GM12865 (cell line): ENCODE data around the gene CELF4.
A peak's percentile ranks its signal among the peaks of the same experiment; 100 is the strongest.

Experiments
- DNase-seq: peaks from one replicate; pipeline ENCODE4 v3.0.0; 2010; ENCODE audit warnings: low read depth
- H3K4me3 ChIP-seq: 2 replicates; pipeline ENCODE4 v1.5.1; 2011; ENCODE audit warnings: mild to moderate bottlenecking, low read depth, low read length, control low read depth
- CTCF ChIP-seq: IDR thresholded peaks from 2 replicates; pipeline ENCODE4 v1.5.1; 2011; ENCODE audit warnings: low read length, control low read depth, low read depth, inconsistent platforms; ENCODE audit not compliant: insufficient read depth; ENCODE audit errors: missing control alignments

The CELF4 gene

DNA sequence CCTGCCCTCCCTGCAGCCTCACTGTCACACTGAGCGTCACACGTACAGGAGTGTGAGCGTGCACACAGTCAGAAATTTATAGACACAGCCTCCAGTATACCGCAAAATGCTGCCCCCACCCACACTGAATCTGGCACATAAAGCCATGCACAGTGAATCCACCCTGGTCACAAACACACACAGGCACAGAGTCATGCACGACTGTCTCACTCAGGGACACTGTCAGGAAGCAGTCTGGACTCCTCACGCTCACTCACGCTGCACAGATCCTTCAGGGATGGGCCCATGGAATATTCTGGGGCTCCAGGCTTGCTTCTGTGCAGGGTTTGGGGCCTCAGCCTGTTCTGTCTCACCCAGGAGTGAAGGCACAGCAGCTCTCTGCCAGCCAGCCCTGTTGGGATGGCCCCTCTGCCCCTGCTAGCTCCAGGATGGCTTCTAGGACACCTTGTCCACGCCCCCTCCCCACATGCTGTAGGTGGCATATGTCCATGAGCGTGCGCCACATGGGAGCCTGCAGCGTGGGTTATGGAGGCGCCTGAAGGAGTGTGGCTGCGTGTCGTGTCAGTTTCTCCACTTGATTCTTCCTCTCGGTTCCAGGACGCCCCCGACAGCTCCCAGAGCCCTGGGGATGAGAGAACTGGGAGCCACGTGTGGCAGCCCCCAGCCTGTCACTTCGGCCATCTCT, 175.8 kb downstream of the CELF4 start:
- DNase-seq, result no peak
- TF ChIP-seq CTCF, result no peak
- no peak overlapping the region for H3K4me3 ChIP-seq

- no peak for DNase-seq
- H3K4me3 ChIP-seq, result no peak overlapping the region
- no peak for TF ChIP-seq CTCF
Observed at GRCh38 chr18:37389041-37389440, 176.6 kb downstream of the CELF4 start.

DNA sequence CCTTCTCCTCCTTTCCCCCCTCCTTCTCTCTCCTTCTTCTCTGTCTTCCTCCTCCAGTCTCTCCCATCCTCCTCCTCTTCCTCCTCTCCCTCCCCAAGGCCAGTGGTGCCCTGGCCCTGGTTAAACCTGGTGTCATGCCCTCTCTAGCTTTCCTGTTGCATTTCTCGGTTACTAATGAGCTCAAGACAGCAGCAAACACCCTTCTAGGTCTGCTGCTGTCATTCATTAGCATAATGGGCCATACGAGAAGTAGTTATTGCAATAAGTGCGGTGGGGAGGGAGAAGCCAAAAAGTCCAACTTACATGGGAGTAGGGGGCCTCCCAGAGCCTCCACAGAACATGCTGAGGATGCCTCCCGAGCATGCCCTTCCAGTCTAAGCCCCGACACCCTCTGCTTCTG, 177.2 kb downstream of the CELF4 start:
- no peak for DNase-seq
- TF ChIP-seq CTCF, result no peak
- H3K4me3 ChIP-seq, result no peak overlapping the region

- TF ChIP-seq CTCF, result peak; percentile 46
- no peak overlapping the region for H3K4me3 ChIP-seq
- DNase-seq, result peak; percentile 51
Observed at GRCh38 chr18:37385846-37386778, 179.5 kb downstream of the CELF4 start.

GRCh38 chr18:37383846-37384595, 181.6 kb downstream of the CELF4 start:
- H3K4me3 ChIP-seq, result no peak overlapping the region
- DNase-seq, result no peak
- no peak for TF ChIP-seq CTCF

- no peak overlapping the region for H3K4me3 ChIP-seq
- DNase-seq, result no peak
- TF ChIP-seq CTCF, result no peak
Observed at GRCh38 chr18:37383036-37383785, 182.4 kb downstream of the CELF4 start.
